Testis (tissue), 3 donors: ENCODE measurements around the gene BEND7. TPM values are rescaled to one million over a fixed set of nuclear protein-coding genes. Genes with fewer than 3 reads are reported as not detected.

Source experiments
- DNase-seq: peaks from one replicate; pipeline ENCODE4 v3.0.0-alpha.2; 2019
- H3K27ac ChIP-seq, 2 donors: fragments of 200-600 bp; sonication (generic); one replicate each; pipeline ENCODE4 v1.5.1; 2019
- H3K27me3 ChIP-seq: fragments of 200-600 bp; sonication (generic); one replicate; pipeline ENCODE4 v1.5.1; 2019
- H3K36me3 ChIP-seq: fragments of 200-600 bp; sonication (generic); one replicate; pipeline ENCODE4 v1.5.1; 2017; ENCODE audit warnings: low read depth; ENCODE audit errors: missing control alignments
- H3K4me1 ChIP-seq: fragments of 200-600 bp; sonication (generic); one replicate; pipeline ENCODE4 v1.5.1; 2019
- H3K4me3 ChIP-seq, 2 donors: fragments of 200-600 bp; sonication (generic); one replicate each; pipeline ENCODE4 v1.5.1; 2017 to 2019
- H3K9me3 ChIP-seq: fragments of 200-600 bp; sonication (generic); one replicate; pipeline ENCODE4 v1.5.1; 2017
- CTCF ChIP-seq, 3 experiments: fragments of 450-650 bp in 2 of 3; fragments of 200-600 bp in 1 of 3; sonication (generic) in 1 of 3; IDR thresholded peaks; one replicate each; pipeline ENCODE4 v1.5.1; 2016 to 2019; ENCODE audit warnings: antibody characterized with exemption in 3 of 3, mild to moderate bottlenecking in 2 of 3, moderate library complexity in 1 of 3
- POLR2A ChIP-seq: fragments of 450-650 bp; IDR thresholded peaks from one replicate; pipeline ENCODE4 v1.6.1; 2017; ENCODE audit warnings: antibody characterized with exemption, mild to moderate bottlenecking, moderate library complexity
- WGBS, 2 donors: methylation state at CpG; one replicate each; pipeline ENCODE4 v1.1.5; 2018; 5-methylcytosine and 5-hydroxymethylcytosine counted together
- intact Hi-C: fragments of 100-400 bp; cut with DNase I; formaldehyde crosslinking; loops from one replicate; pipeline ENCODE4 v1.15.1; 2023; ENCODE audit warnings: low total_unique reads
- polyA plus RNA-seq: library from polyadenylated mRNA; stranded (reverse); fragments of 350-450 nt; fragmentation: Illumina TruSeq; extraction: RNeasy Lipid Tissue Mini Kit (QIAGEN cat#74804); gene quantifications from one replicate; pipeline ENCODE4 v1.2.3, GENCODE V29; 2014; ENCODE audit warnings: low read depth, low replicate concordance; ENCODE audit not compliant: insufficient read depth
- total RNA-seq, 2 donors: library from RNA; depleted of rRNA; stranded (reverse); fragments of >200 nt; gene quantifications; one replicate each; pipeline ENCODE4 v1.2.3, GENCODE V29; 2016

The BEND7 gene
- total and polyA plus RNA-seq, 3 donors from 2014 or later: 31.2 to 57.2 (median 55.2) TPM

GRCh38 chr10:13462551-13462950 lies 66.3 kb downstream of the BEND7 start:
- DNase-seq: no peak
- Histone ChIP-seq H3K4me1 (no peaks in the 10 kb centered on the region), H3K4me3 (no peak overlapping the region), H3K27me3 (no peaks in the 10 kb centered on the region), H3K9me3 (no peaks in the 10 kb centered on the region), H3K27ac (no peak overlapping the region), H3K36me3 (no peaks in the 10 kb centered on the region)
- no peak for TF ChIP-seq POLR2A
- no peak for TF ChIP-seq CTCF (IDR thresholded peaks at IDR 0.05)
- intact Hi-C loops: no loop called here

- no peaks in the 10 kb centered on the region for H3K36me3 ChIP-seq
- no peak overlapping the region for H3K4me3 ChIP-seq
- no peak overlapping the region for H3K27ac ChIP-seq
- no peak for TF ChIP-seq POLR2A
- no peak for TF ChIP-seq CTCF (IDR thresholded peaks at IDR 0.05)
- DNase-seq: no peak
- 88 to 90% methylated on average over 4 of the region's 4 CpGs for WGBS, 2 donors
- intact Hi-C loops: no loop called here
- no peaks in the 10 kb centered on the region for H3K9me3 ChIP-seq
- no peaks in the 10 kb centered on the region for H3K27me3 ChIP-seq
- H3K4me1 ChIP-seq: no peaks in the 10 kb centered on the region
Observed at GRCh38 chr10:13458687-13459012, 70.2 kb downstream of the BEND7 start.

- DNase-seq: no peak
- no peaks in the 10 kb centered on the region for H3K36me3 ChIP-seq
Observed at GRCh38 chr10:13457958-13458686, 70.7 kb downstream of the BEND7 start.

GRCh38 chr10:13453896-13454295 lies 74.9 kb downstream of the BEND7 start:
- Histone ChIP-seq H3K9me3 (no peaks in the 10 kb centered on the region), H3K36me3 (no peaks in the 10 kb centered on the region), H3K27ac (no peak overlapping the region), H3K4me1 (no peaks in the 10 kb centered on the region), H3K4me3 (no peak overlapping the region), H3K27me3 (no peaks in the 10 kb centered on the region)
- no peak for TF ChIP-seq CTCF (IDR thresholded peaks at IDR 0.05)
- no peak for TF ChIP-seq POLR2A
- WGBS, 2 donors: 81 to 88% methylated on average over 8 of the region's 8 CpGs
- intact Hi-C loops: no loop called here
- no peak for DNase-seq

More at GRCh38 chr10:13457958-13458686, 70.7 kb downstream of the BEND7 start:
- Histone ChIP-seq H3K9me3 (no peaks in the 10 kb centered on the region), H3K4me1 (no peaks in the 10 kb centered on the region), H3K4me3 (no peak overlapping the region), H3K27me3 (no peaks in the 10 kb centered on the region), H3K27ac (no peak overlapping the region)
- intact Hi-C loops: no loop called here
- TF ChIP-seq POLR2A: no peak
- no peak for TF ChIP-seq CTCF (IDR thresholded peaks at IDR 0.05)
- 89 to 90% methylated on average over 13 of the region's 13 CpGs for WGBS, 2 donors

- intact Hi-C loops: no loop called here
- no peak for DNase-seq
- Histone ChIP-seq H3K36me3 (no peaks in the 10 kb centered on the region), H3K4me1 (no peaks in the 10 kb centered on the region), H3K27ac (no peak overlapping the region), H3K4me3 (no peak overlapping the region), H3K27me3 (no peaks in the 10 kb centered on the region), H3K9me3 (no peaks in the 10 kb centered on the region)
- TF ChIP-seq CTCF (IDR thresholded peaks at IDR 0.05): no peak
- no peak for TF ChIP-seq POLR2A
- WGBS, 2 donors: 90 to 95% methylated on average over 4 of the region's 4 CpGs
Observed at GRCh38 chr10:13450069-13450468, 78.7 kb downstream of the BEND7 start.
